IMR-90 (cell line): Measurements from ENCODE around the gene SLIT1. TPM values are rescaled to one million over a fixed set of nuclear protein-coding genes. Genes with fewer than 3 reads are reported as not detected.

Experiments used
- ATAC-seq: fragments of 200-7000 bp; cut with Tn5 transposase; 2 replicates; pipeline ENCODE4 v1.9.1; 2020; ENCODE audit warnings: low read depth, mild to moderate bottlenecking, moderate library complexity
- BruUV-seq: library from RNA; stranded (reverse); fragments of 400-500 nt; replicated peaks from 2 replicates; lab custom pipeline; 2021; lab: Mats Ljungman, UMichigan
- CTCF ChIA-PET: fragments of 300-600 bp; formaldehyde crosslinking; extraction: SDS; loops from one replicate; lab custom pipeline; 2021; ENCODE audit warnings: antibody characterized with exemption; lab: Yijun Ruan, JAX
- POLR2A ChIA-PET: fragments of 300-600 bp; sonication (Branson Sonifier 250); formaldehyde crosslinking; loops from one replicate; lab custom pipeline; 2022; ENCODE audit warnings: antibody characterized with exemption; ENCODE audit not compliant: unreplicated experiment; lab: Charles Lee
- DNase-seq: peaks from one replicate; pipeline ENCODE4 v3.0.0; 2013
- H2AFZ ChIP-seq: replicated peaks from 2 replicates; pipeline ENCODE3; 2013; ENCODE audit warnings: low read length, mild to moderate bottlenecking; ENCODE audit not compliant: poor library complexity
- H2AK5ac ChIP-seq: 2 replicates; pipeline ENCODE4 v1.6.1; 2013; ENCODE audit warnings: low read depth, low read length, inconsistent platforms
- H2AK9ac ChIP-seq: replicated peaks from 2 replicates; pipeline ENCODE3; 2013; ENCODE audit warnings: mild to moderate bottlenecking, low read depth, low read length, moderate library complexity; ENCODE audit not compliant: poor library complexity
- H2BK120ac ChIP-seq: 2 replicates; pipeline ENCODE4 v1.6.1; 2013; ENCODE audit warnings: low read depth, low read length, inconsistent platforms
- H2BK15ac ChIP-seq: 3 replicates; pipeline ENCODE4 v1.6.1; 2013; ENCODE audit warnings: low read depth, low read length, inconsistent platforms
- H2BK20ac ChIP-seq: 2 replicates; pipeline ENCODE4 v1.6.1; 2013; ENCODE audit warnings: low read depth, mild to moderate bottlenecking, inconsistent platforms, low read length, moderate library complexity
- H2BK5ac ChIP-seq: 2 replicates; pipeline ENCODE4 v1.6.1; 2013; ENCODE audit warnings: mild to moderate bottlenecking, low read depth, low read length, inconsistent platforms; ENCODE audit not compliant: poor library complexity, severe bottlenecking
- H3K14ac ChIP-seq: replicated peaks from 2 replicates; pipeline ENCODE4 v1.6.1; 2013; ENCODE audit warnings: low read depth, low read length, inconsistent platforms
- H3K18ac ChIP-seq: 2 replicates; pipeline ENCODE4 v1.6.1; 2013; ENCODE audit warnings: low read depth, low read length, control low read depth
- H3K23ac ChIP-seq: 2 replicates; pipeline ENCODE4 v1.6.1; 2013; ENCODE audit warnings: low read depth, low read length, inconsistent platforms
- H3K27ac ChIP-seq: 2 replicates; pipeline ENCODE4 v1.5.1; 2013; ENCODE audit warnings: mild to moderate bottlenecking, control low read depth, low read length; ENCODE audit not compliant: insufficient read depth
- H3K27me3 ChIP-seq: 2 replicates; pipeline ENCODE4 v1.6.1; 2013; ENCODE audit warnings: low read length; ENCODE audit not compliant: control insufficient read depth, insufficient read depth
- H3K36me3 ChIP-seq: 2 replicates; pipeline ENCODE4 v1.6.1; 2013; ENCODE audit warnings: low read length, mixed read lengths; ENCODE audit not compliant: control insufficient read depth, insufficient read depth
- H3K4ac ChIP-seq: 2 replicates; pipeline ENCODE4 v1.6.1; 2013; ENCODE audit warnings: low read depth, low read length, inconsistent platforms
- H3K4me1 ChIP-seq: 2 replicates; pipeline ENCODE4 v1.6.1; 2013; ENCODE audit warnings: low read length, mixed read lengths; ENCODE audit not compliant: control insufficient read depth, insufficient read depth
- H3K4me2 ChIP-seq: 2 replicates; pipeline ENCODE4 v1.6.1; 2013; ENCODE audit warnings: low read depth, mild to moderate bottlenecking, control low read depth, low read length, moderate library complexity
- H3K4me3 ChIP-seq: 2 replicates; pipeline ENCODE4 v1.5.1; 2013; ENCODE audit warnings: low read depth, mild to moderate bottlenecking, control low read depth, low read length, moderate library complexity; ENCODE audit not compliant: insufficient read depth
- H3K56ac ChIP-seq: 2 replicates; pipeline ENCODE4 v1.6.1; 2013; ENCODE audit warnings: low read length, inconsistent platforms; ENCODE audit not compliant: insufficient read depth; ENCODE audit errors: extremely low read depth
- H3K79me1 ChIP-seq, 2 experiments: 2 replicates each; pipeline ENCODE4 v1.6.1; 2013; ENCODE audit warnings: low read length in 2 of 2, inconsistent platforms in 1 of 2, low read depth in 1 of 2
- H3K9ac ChIP-seq: 2 replicates; pipeline ENCODE4 v1.6.1; 2013; ENCODE audit warnings: low read depth, low read length, control low read depth
- H3K9me1 ChIP-seq: 2 replicates; pipeline ENCODE4 v1.6.1; 2013; ENCODE audit warnings: low read length, inconsistent platforms; ENCODE audit not compliant: insufficient read depth
- H3K9me3 ChIP-seq: 2 replicates; pipeline ENCODE4 v1.6.1; 2013; ENCODE audit warnings: low read length; ENCODE audit not compliant: control insufficient read depth, insufficient read depth
- H4K20me1 ChIP-seq: 2 replicates; pipeline ENCODE4 v1.6.1; 2013; ENCODE audit warnings: low read length, inconsistent platforms; ENCODE audit not compliant: insufficient read depth
- H4K5ac ChIP-seq: 2 replicates; pipeline ENCODE4 v1.6.1; 2013; ENCODE audit warnings: mild to moderate bottlenecking, low read depth, low read length, control low read depth
- H4K8ac ChIP-seq, 2 experiments: 2 replicates each; pipeline ENCODE4 v1.6.1; 2013; ENCODE audit warnings: low read depth in 2 of 2, low read length in 2 of 2, control low read depth in 1 of 2, inconsistent platforms in 1 of 2
- H4K91ac ChIP-seq: 2 replicates; pipeline ENCODE4 v1.6.1; 2013; ENCODE audit warnings: low read depth, low read length, inconsistent platforms; ENCODE audit not compliant: insufficient read depth
- BHLHE40 ChIP-seq: fragments of 150-350 bp; IDR thresholded peaks from 2 replicates; pipeline ENCODE4 v1.6.1; 2016; ENCODE audit warnings: mild to moderate bottlenecking, low read depth, low read length
- CEBPB ChIP-seq: IDR thresholded peaks from 2 replicates; pipeline ENCODE4 v1.6.1; 2012; ENCODE audit warnings: low read depth, low read length, improper control_type of control experiment
- CTCF ChIP-seq: conservative IDR thresholded peaks from 2 replicates; pipeline ENCODE4 v1.5.1; 2012; ENCODE audit warnings: mild to moderate bottlenecking, low read depth, low read length, improper control_type of control experiment
- ELK1 ChIP-seq: fragments of 150-350 bp; IDR thresholded peaks from 2 replicates; pipeline ENCODE4 v1.6.1; 2016; ENCODE audit warnings: low read depth, mild to moderate bottlenecking, low read length, moderate library complexity, borderline replicate concordance
- FOS ChIP-seq: fragments of 150-350 bp; IDR thresholded peaks from 2 replicates; pipeline ENCODE4 v1.6.1; 2016; ENCODE audit warnings: low read depth, low read length
- MAZ ChIP-seq: IDR thresholded peaks from 2 replicates; pipeline ENCODE4 v1.6.1; 2012; ENCODE audit warnings: low read depth, mild to moderate bottlenecking, low read length, improper control_type of control experiment, moderate library complexity, borderline replicate concordance
- MXI1 ChIP-seq: IDR thresholded peaks from 2 replicates; pipeline ENCODE4 v1.6.1; 2012; ENCODE audit warnings: low read depth, mild to moderate bottlenecking, low read length, moderate library complexity, borderline replicate concordance
- NFE2L2 ChIP-seq: fragments of 150-350 bp; IDR thresholded peaks from 2 replicates; pipeline ENCODE4 v1.6.1; 2016; ENCODE audit warnings: low read depth, mild to moderate bottlenecking, low read length
- POLR2A ChIP-seq: IDR thresholded peaks from 2 replicates; pipeline ENCODE4 v1.6.1; 2012; ENCODE audit warnings: mild to moderate bottlenecking, low read depth, low read length
- RAD21 ChIP-seq: IDR thresholded peaks from 2 replicates; pipeline ENCODE4 v1.6.1; 2012; ENCODE audit warnings: low read length, improper control_type of control experiment
- RCOR1 ChIP-seq: IDR thresholded peaks from 2 replicates; pipeline ENCODE4 v1.6.1; 2012; ENCODE audit warnings: mild to moderate bottlenecking, low read length, improper control_type of control experiment; ENCODE audit not compliant: insufficient replicate concordance
- SMC3 ChIP-seq: fragments of 150-350 bp; IDR thresholded peaks from 2 replicates; pipeline ENCODE4 v1.6.1; 2016; ENCODE audit warnings: low read depth, mild to moderate bottlenecking, antibody characterized with exemption, low read length, moderate library complexity
- WGBS, 2 experiments: methylation state at CpG; one replicate each; pipeline versions ENCODE4 v1.1.5 to v1.1.7; 2013; ENCODE audit warnings: missing lambda C conversion rate in 2 of 2; ENCODE audit not compliant: insufficient read length in 1 of 2; ENCODE audit errors: extremely low coverage in 2 of 2; 5-methylcytosine and 5-hydroxymethylcytosine counted together
- dilution Hi-C: fragments of 300-500 bp; cut with HindIII; formaldehyde crosslinking; loops from one replicate; pipeline ENCODE4 v1.14.3; 2018; ENCODE audit warnings: low sequenced_read_pairs; ENCODE audit not compliant: unreplicated experiment
- in situ Hi-C: fragments of 300-500 bp; cut with MboI; formaldehyde crosslinking; loops from 3 replicates; pipeline ENCODE4 v1.14.3; 2019; ENCODE audit warnings: low sequenced_read_pairs, inconsistent platforms, mixed read lengths
- intact Hi-C: fragments of 100-400 bp; cut with micrococcal nuclease; formaldehyde crosslinking; loops from 2 replicates; pipeline ENCODE4 v1.10.0; 2022
- polyA plus RNA-seq, 3 experiments: library from polyadenylated mRNA; depleted of rRNA; stranded (reverse); fragments of >200 nt; gene quantifications; 2 replicates each; pipeline ENCODE4 v1.2.3, GENCODE V29; 2012; ENCODE audit warnings: low replicate concordance in 1 of 3
- total RNA-seq: library from RNA; depleted of rRNA; stranded (reverse); fragments of >200 nt; gene quantifications from 2 replicates; pipeline ENCODE4 v1.2.3, GENCODE V29; 2012
- TF ChIP-seq, protein P1 (sequence below): fragments of 150-350 bp; IDR thresholded peaks from 2 replicates; pipeline ENCODE4 v1.6.1; 2017; ENCODE audit warnings: mild to moderate bottlenecking, antibody characterized with exemption, low read length, low read depth

The SLIT1 gene
- total and polyA plus RNA-seq, 2 of the 4 experiments (the other 2 are of a cell fraction) = under 0.01 TPM

- in situ Hi-C loops (no loop called here), intact Hi-C loops (no loop called here), dilution Hi-C loops (no loop called here)
- Histone ChIP-seq H3K27ac (no peak overlapping the region), H2AK9ac (no peak overlapping the region), H3K4me3 (no peak overlapping the region), H2BK20ac (no peak overlapping the region), H3K27me3 (peaks cover 26% of the 10 kb centered on the region), H3K9ac (no peak overlapping the region), H4K20me1 (0 out of 2 replicates have a peak, but pooled peaks cover 5% of the 10 kb centered on the region), H2BK5ac (no peak overlapping the region), H4K5ac (no peak overlapping the region), H4K8ac (no peak overlapping the region), H3K4ac (no peak overlapping the region), H3K23ac (no peak overlapping the region), H3K4me1 (peaks cover 5% of the 10 kb centered on the region; the same call in 1 of the 2 replicates), H2AFZ (no peak overlapping the region), H3K18ac (no peak overlapping the region), H2AK5ac (no peak overlapping the region), H3K9me1 (no peaks in the 10 kb centered on the region; the same call in 1 of the 2 replicates), H3K36me3 (no peaks in the 10 kb centered on the region), H3K56ac (no peak overlapping the region), H3K79me1 (no peaks in the 10 kb centered on the region), H3K9me3 (0 out of 2 replicates have a peak, but pooled peaks cover 2% of the 10 kb centered on the region), H2BK15ac (no peak overlapping the region), H2BK120ac (no peak overlapping the region), H3K4me2 (no peak overlapping the region), H3K14ac (no peak overlapping the region), H4K91ac (no peak overlapping the region)
- ChIA-PET CTCF (no interaction called here), POLR2A (no interaction called here)
- no TSS peak for BruUV-seq
- WGBS, 2 experiments = no CpG with 5 or more reads among the region's 9 CpGs
- ATAC-seq (no peak), DNase-seq (no peak)
- TF ChIP-seq SMC3 (no peak), FOS (no peak), CTCF (no peak), MAZ (no peak), MXI1 (no peak), RAD21 (no peak), RCOR1 (no peak), ELK1 (no peak), NFE2L2 (no peak), POLR2A (no peak), BHLHE40 (no peak), CEBPB (no peak)
- TF ChIP-seq, protein P1, sequence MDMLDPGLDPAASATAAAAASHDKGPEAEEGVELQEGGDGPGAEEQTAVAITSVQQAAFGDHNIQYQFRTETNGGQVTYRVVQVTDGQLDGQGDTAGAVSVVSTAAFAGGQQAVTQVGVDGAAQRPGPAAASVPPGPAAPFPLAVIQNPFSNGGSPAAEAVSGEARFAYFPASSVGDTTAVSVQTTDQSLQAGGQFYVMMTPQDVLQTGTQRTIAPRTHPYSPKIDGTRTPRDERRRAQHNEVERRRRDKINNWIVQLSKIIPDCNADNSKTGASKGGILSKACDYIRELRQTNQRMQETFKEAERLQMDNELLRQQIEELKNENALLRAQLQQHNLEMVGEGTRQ = no peak
Observed at GRCh38 chr10:97040248-97040584, 145.5 kb downstream of the SLIT1 start.
